ENCODE measurements around the gene TOMM40L. TPM values are rescaled to one million over a fixed set of nuclear protein-coding genes. Genes with fewer than 3 reads are reported as not detected.

Gene TOMM40L
- total and polyA plus RNA-seq, 8 donors, result 9.2 to 15.6 (median 11.1) TPM

DNA sequence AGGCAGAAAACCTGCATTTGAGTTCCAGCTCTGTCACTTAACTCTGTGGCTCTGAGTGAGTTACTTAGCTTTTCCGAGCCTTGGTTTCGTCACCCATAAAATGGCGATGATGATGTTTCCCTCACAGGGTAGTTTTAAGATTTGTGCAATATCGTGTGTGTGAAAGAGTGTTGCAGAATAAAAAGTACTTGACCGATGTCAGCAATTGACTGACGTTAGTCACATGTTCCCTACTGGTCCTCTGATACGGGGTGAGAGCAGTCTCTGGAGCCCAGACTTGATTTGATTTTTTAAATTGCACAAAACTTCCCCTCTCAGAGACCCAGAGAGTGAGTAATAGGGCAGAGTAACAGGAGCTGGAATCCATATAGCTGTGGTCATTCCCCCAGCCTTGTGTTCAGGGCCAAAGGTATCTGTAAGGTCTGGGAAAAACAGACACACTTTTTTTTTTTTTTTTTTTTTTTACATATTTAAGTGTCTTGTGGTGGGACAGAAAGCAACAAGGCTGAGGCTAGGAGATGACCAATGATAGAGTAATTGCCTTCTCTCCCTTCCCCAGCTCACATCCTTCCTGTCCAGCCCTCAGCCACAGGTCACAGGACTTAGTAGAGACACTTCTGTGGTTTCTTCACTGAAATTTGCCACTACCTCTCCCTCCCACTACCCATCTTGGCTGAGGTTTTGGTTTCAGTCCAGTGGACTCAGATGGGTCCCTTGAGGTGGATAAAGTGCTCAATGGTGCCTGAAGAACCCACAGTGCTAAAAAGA is 8.7 kb upstream of the TOMM40L start:
- ATAC-seq (peak; percentile 77), DNase-seq (no peak)
- Histone ChIP-seq H3K27me3 (no peaks in the 10 kb centered on the region), H3K27ac (peak overlapping the region; percentile 86 to 97), H3K4me1 (peaks cover 0 to 46% of the 10 kb centered on the region in 2 donors), H3K9me3 (no peaks in the 10 kb centered on the region), H3K4me3 (peak overlapping the region in 1 of 2 donors; percentile 63), H3K36me3 (peaks cover 0 to 67% of the 10 kb centered on the region in 2 donors)
- no peak for TF ChIP-seq CTCF (IDR thresholded peaks at IDR 0.05)
- intact Hi-C loops (cut with DNase I), result no loop called here

DNA sequence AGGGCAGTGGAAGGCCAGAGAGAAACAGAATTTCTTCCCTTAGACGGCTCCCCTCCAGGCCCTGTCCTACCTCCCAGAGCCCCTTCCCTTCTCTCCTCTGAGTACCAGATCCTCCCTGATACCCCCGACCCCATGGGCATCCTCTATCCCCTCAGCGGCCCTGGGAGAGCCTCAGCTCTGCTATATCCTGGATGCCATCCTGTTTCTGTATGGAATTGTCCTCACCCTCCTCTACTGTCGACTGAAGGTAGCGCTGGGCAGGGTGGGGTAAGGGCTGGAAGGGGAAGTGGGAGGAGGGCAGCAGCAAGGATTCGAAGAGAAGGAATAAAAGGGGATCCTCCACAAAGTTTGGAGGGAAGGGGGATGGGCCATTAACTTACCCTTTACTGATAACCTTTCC is 8.0 kb upstream of the TOMM40L start:
- Histone ChIP-seq H3K36me3 (peaks cover 0 to 60% of the 10 kb centered on the region in 2 donors), H3K4me3 (peak overlapping the region in 1 of 2 donors; percentile 63), H3K27me3 (no peaks in the 10 kb centered on the region), H3K27ac (peak overlapping the region in 1 of 2 donors; percentile 97), H3K4me1 (peaks cover 0 to 46% of the 10 kb centered on the region in 2 donors), H3K9me3 (no peaks in the 10 kb centered on the region)
- intact Hi-C loops (cut with DNase I), result no loop called here
- ATAC-seq, result peak; percentile 4
- no peak for TF ChIP-seq CTCF (IDR thresholded peaks at IDR 0.05)
- DNase-seq, result no peak

- Histone ChIP-seq H3K4me1 (peaks cover 0 to 41% of the 10 kb centered on the region in 2 donors), H3K27me3 (no peaks in the 10 kb centered on the region), H3K27ac (peak overlapping the region in 1 of 2 donors; percentile 97), H3K36me3 (peaks cover 0 to 53% of the 10 kb centered on the region in 2 donors), H3K4me3 (peak overlapping the region in 1 of 2 donors; percentile 63), H3K9me3 (no peaks in the 10 kb centered on the region)
- intact Hi-C loops (cut with DNase I), result no loop called here
- DNase-seq, result no peak
- no peak for TF ChIP-seq CTCF (IDR thresholded peaks at IDR 0.05)
- ATAC-seq, result no peak
Measured at GRCh38 chr1:161218301-161219077, 7.4 kb upstream of the TOMM40L start.

- peaks cover 0 to 45% of the 10 kb centered on the region in 2 donors for H3K36me3 ChIP-seq
- no peak overlapping the region for H3K4me3 ChIP-seq
- H3K4me1 ChIP-seq, result peaks cover 0 to 36% of the 10 kb centered on the region in 2 donors
- DNase-seq (no peak), ATAC-seq (no peak)
- no peak for TF ChIP-seq CTCF (IDR thresholded peaks at IDR 0.05)
- no peaks in the 10 kb centered on the region for H3K27me3 ChIP-seq
- intact Hi-C loops (cut with DNase I), result no loop called here
- no peak overlapping the region for H3K27ac ChIP-seq
- H3K9me3 ChIP-seq, result no peaks in the 10 kb centered on the region
Measured at GRCh38 chr1:161219078-161219892, 6.6 kb upstream of the TOMM40L start.
